NCI-H69 (cell line): ENCODE results near the gene PEDS1.
A peak's percentile ranks its signal among the peaks of the same experiment; 100 is the strongest.
"Not testable (repeated sequence)": the region's sequence is repeated elsewhere in the genome, so short reads cannot be mapped to it uniquely, and the experiment has no call there.

Source experiments
- DNase-seq: peaks from one replicate; lab custom pipeline; 2025; lab: John Stamatoyannopoulos, UW

Gene PEDS1

DNA sequence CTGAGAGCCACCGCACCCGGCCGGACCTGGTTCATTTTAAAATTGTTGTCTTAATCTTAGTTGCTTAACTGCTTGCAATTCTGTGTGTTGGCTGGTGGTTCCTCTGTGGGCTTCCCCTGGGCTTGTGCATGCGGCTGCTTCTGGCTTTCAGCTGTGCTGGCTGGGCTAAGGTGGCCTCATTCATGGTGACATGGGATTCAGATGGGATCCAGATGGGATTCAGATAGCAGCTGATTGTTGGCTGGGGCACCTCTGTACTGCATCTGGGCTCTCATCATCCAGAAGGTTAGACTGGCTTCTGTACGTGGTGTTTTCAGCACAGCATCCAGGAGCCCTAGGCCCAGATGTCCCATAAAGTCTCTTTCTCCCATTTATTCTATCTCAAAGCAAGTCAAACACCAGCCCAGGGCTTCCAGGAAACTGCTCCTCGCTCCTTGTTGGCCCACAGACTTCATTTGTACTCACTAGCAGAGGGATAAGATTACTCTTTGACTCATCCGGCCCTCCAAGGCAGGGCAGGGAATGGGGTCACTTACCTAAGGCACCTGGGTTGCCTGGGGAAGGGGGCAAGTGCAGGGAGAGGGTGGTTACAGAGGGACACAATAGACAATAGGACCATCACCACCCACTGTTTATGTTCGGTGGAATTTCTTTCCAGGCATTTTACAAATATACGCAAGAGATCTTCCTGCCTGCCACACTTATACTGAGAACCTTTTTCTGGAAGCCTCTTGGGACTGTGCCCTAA is 10.2 kb upstream of the PEDS1 start:
- DNase-seq = peak; percentile 42

GRCh38 chr20:50161494-50161893 is 8.0 kb upstream of the PEDS1 start:
- not testable (repeated sequence) for DNase-seq

GRCh38 chr20:50153153-50153499 is 397 bp downstream of the PEDS1 start:
- DNase-seq = peak; percentile 31

GRCh38 chr20:50152394-50153152 is 950 bp downstream of the PEDS1 start:
- peak; percentile 6 for DNase-seq

DNA sequence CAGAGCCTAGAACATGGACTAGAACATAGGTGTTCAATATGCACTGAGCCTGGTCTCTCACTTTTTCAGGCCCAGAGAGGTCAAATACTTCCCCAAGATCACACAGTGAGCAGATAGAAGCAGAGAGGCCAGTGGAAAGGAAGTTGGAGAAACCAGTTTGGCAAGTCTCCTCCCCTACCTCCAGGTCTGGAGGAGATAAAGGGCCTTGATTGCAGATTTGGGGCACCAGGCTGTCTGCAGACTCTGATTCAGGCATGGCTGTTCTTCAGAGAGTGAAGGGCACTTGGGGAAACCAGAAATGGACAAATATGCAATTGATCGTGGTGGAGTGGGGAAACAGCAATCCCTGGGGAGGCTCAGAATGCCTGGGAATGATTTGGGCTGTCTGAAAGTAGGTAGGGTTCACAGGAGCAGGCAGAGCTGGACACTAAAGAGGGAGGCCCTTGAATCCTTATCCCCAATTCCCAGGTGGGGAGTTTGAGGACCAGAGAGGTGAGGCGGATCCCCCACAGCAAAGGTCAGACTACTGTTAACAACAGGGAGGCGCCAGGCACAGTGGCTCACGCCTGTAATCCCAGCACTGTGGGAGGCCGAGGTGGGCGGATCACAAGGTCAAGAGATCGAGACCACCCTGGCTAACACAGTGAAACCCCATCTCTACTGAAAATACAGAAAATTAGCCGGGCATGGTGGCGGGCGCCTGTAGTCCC is 2.3 kb downstream of the PEDS1 start:
- no peak for DNase-seq

DNA sequence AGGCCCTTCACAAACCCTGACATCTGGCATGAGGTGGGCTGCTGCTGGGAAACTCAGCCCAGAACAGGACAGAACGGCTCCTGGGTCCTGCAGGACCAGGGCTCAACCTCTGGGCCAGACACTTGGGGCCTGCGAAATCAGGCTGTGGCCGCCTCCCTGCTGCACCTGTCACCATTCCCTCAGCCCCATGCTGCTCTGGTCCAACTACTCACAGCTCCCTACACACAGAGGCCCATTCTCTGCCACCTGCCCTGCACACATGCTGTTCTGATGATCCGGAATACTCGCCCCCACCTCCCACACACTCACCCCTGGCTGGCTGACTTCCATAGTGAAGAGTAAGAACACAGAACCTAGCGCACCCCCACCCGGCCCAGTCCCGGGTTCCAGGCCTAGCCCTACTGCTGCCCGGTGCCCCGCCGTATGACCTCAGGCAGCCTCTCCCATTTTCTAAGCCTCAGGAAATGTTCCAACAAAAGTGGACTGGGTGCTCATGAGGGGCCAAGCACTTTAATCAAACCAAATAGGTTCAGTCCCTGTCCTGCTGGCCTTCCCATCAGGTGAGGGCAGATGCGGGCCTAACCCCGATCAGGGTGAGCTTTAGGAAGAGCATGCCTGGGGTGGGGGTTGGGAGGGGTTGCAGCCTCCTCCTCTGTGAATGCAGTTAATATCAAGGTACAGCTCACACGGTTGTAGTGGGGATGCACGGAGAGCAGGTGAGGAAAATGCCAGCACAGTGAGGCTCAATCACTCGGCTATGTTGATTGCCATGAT is 3.9 kb downstream of the PEDS1 start:
- DNase-seq = no peak

DNA sequence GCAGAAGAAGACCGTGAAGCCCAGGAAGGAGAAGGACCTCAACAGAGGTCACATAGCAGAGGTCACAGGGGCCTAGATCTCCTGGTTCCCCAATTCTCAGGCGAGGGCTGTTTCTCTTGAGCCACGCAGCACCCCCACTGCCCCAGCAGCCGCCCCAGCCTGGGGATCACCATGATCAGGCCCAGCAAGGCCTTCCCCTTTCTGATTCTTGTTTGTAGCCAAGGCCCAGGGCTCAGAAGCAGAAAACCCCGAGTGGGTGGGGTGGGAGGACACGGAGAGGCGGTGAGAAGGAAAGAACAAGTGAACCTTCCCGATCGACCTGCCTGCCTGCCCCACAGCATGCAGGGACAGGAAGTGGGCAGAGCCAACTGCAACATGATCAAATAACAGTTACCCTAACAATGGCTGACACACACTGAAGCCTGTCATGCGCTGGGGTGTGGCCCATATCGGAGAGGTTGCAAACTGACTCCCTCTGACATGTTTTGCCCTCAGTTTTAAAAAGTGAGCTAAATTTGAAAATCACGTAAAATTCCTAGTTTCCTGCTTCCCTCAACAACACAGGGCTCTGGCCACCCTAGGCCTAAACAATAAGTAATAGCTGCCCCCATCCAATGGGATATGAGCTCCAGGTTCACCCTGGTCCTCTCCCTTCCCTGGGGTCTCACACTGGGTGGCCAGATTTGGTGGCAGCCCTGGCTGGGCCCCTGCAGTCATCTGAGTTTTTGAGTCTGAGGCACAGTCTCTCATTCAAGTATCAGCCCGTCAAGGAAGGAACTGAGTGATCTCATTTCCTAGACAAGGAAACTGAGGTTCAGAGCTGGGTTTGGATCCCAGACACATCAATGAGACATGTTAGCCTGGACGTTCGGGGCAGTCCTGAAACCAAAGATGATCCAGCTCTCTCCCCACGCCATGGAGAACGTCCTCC is 6.5 kb downstream of the PEDS1 start:
- peak; percentile 31 for DNase-seq

- no peak for DNase-seq
These were observed 7.3 kb downstream of the PEDS1 start for GRCh38 chr20:50146214-50146613.

GRCh38 chr20:50145566-50145965 is 8.0 kb downstream of the PEDS1 start:
- no peak for DNase-seq

DNA sequence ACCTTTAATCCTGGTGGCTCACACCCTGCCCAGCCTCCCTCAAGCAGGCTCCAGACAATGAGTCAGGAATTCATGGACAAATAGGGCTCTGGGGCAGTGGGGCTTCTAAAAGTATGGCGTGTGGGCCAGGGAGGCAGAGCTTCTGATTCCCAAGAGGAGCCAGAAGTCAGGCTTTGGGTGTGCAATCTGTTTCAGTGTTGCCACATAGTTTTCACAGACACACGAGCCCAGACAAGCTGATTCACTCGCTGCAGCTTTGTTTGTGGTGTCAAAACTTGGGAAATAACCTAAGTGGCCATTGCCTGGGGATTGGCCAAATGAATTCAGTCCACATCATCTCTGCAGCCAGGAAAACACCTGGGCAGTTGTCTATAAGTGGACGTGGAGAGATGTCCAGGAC is 9.2 kb downstream of the PEDS1 start:
- no peak for DNase-seq

DNA sequence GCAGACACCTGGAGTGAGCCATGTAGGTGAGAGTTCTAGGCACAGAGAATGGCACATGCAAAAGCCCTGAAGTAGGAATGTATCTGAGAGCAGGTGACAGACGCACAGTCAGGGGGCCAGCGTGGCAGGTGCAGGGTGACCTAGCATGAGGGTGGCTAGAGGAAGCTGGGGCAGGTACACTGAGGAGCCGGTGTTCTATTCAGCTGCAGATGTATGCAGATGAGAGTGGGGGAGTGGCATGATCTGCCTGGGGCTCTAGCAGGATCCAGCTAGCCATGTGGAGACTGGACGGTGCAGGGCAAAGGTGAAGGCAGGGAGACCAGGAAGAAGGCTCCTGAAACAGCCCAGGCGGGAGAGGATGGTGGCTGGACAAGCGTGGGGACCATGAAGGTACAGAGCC is 10.7 kb downstream of the PEDS1 start:
- peak; percentile 14 for DNase-seq

- DNase-seq = no peak
These were observed 11.5 kb downstream of the PEDS1 start for GRCh38 chr20:50141811-50142561.

DNA sequence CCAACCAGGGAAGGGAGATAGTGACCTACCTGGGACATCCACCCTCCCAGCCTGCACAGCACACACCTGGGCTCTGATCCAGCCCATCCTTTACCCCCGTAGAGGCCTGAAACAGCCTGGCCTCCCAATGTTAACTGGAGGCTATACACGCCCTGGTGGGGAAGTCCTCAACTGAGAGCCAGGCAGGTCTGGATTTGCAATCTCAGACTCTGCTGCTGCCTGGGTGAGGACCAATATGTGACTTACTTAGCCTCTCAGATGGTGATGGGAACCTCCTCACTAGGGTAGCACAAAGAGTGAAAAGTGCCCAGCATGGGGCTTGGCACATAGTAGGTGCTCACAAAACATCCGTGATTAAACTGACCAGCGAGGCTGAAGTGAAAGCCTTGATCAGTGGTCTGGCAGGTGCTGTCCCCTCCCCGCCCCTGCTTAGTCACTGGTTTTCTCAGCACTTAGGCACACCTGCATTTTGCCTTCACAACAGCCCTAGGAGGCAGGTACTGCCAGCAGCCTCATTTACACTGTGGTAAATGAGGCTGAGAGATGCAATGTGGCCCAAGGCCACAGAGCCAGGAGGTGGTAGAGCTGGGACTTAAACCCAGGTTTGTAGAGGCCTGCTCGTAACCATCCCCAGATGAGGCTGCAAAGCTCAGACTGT is 12.4 kb downstream of the PEDS1 start:
- no peak for DNase-seq

DNA sequence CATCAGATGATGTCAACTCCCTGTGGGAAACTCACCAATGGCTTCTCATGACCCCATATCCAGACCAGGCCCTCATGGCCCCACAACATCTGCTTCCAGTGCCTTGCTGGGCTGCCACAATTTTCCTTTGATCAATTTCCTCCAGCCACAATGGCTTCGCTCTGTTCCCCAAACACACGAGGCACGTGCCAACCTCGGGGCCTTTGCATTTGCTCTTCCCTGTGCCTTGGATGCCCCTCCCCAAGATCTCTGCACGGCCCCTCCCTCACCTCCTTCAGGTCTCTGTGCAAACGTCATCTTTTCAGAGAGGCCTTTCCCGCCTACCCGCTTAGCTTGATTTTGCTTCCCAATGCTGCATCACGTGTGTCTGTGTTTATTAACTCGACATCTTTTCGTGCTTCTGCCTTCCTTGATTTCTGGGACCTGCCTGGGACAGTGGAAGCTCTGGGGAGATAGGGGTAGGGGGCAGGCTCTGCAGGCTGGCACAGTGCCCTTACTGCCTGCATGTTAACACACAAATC is 13.1 kb downstream of the PEDS1 start:
- no peak for DNase-seq

DNA sequence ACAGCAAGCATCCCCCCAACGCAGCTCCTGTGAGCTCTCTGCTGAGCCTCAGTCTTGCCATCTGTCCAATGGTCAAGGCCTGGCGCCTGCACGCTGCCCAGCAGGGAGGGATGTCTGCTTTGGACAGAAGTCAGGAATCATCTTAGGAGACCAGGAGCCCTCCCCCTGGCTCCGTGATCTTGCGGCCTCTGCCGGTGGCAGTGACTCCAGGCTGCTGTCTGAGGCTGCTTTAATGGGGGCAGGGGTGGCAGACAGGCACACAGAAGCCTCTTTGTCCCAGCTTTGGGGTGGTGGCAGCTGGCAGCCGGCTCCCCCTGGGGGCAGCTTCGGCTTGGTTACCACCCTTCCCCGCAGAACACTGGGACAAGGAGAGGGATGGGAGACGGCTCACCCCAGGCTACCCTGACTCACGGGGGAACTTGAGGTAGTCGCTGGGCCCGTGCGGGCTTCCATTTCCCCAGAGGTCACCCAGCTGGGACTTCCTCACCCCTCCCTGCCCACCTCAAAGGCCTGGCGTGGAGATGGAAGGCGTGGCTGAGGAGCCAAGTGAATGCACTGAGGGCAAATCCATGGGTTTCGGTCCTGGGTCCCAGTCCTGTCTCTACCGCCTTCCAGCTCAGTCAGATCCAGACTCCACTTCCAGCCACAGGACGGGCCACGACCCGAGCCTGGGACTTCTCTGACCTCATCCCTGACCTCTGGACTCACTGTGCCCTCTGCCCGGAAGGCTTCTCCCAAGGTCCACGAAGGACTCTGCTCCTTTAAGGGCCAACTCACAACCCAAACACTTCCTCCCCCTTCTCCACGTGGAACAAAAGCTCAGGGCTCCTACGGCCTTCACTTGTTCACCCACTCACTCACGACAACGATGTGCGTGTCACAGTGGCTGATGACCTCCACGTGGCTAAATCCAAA is 14.8 kb downstream of the PEDS1 start:
- DNase-seq = peak; percentile 6

- no peak for DNase-seq
These were observed 15.4 kb downstream of the PEDS1 start for GRCh38 chr20:50138120-50138478.

DNA sequence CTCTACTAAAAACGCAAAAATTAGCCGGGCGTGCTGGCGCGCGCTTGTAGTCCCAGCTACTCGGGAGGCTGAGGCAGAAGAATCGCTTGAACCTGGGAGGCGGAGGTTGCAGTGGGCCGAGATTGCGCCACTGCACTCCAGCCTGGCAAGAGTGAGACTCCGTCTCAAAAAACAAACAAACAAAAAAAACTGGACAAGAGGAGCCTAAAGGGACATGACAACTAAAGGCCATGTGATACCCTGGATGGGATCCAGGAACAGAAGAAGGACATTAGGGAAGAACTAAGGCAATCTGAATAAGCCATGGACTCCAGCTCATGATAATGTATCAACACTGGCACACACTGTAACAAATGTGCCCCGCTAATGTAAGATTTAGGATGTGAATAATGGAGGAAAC is 15.8 kb downstream of the PEDS1 start:
- not testable (repeated sequence) for DNase-seq

DNA sequence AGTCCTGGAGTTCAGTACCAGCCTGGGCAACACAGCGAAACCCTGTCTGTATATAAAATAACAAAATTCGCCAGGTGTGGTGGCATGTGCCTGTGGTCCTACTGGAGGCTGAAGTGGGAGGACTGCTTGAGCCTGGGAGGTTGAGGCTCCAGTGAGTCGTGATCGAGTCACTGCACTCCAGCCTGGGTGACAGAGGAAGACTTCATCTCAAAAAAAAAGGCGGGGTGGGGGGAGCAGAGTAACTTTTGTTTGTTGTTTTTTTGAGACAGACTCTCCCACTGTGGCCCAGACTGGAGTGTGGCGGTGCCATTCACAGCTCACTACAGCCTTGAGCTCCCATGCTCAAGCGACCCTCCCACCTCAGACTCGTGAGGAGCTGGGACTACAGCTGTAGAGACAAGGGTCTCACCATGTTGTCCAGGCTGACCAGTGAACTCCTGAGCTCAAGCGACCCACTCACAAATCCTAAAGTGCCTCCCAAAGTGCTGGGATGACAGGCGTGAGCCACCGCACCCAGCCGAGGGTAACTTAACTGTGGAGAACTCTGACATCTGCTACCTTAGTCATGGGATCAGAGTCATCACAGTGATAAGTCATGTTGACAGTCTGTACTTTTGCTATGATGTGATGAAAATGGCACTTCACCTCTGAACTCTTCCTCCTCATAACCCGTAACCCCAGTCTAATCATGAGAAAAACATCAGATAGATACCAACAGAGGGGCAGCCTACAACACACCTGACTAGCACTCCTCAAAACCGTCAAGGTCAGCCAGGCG is 16.5 kb downstream of the PEDS1 start:
- DNase-seq = no peak
